Measurements from ENCODE around the gene TMEM170B.

DNA sequence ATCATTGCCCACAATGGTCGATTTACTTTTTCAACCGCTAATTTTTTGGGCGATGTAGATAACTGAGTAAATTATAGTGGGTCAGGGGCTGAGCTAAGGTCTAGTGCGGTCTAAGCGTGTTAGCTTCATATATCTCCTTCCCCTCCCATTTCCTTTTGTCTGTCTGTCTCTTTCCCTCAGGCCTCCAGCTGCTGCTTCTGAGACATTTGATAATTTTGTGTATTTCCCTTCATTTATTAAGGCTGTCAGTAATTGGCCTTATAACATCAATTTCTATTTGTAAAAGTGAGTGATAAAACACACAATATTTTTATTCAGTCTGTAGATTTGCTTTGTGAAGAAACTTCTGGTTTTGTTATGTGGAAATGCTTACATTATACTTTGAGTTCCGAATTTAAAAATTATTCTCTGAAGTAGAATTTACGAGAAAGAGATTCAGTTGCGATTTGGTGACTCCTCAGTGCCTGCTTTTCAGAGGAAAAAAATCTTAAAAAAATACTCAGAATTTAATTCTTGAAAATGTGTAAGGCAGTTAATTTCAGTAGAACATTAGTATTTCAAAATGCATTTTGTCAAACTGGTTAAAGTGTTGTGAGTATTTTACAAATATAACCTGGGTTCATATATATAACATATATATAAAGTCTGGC, 1.4 kb downstream of the TMEM170B start:
- TF ChIP-seq ZKSCAN1 (IDR thresholded peaks at IDR 0.05; ENCODE audit: low read depth, low read length), result no peak
- TF ChIP-seq TAF1 (IDR thresholded peaks at IDR 0.05; ENCODE audit: control insufficient read depth, extremely low read depth, insufficient read depth, low read length, severe bottlenecking), result no peak
- no peak for TF ChIP-seq FOXA1 (IDR thresholded peaks at IDR 0.05; ENCODE audit: borderline replicate concordance)
- no peak for TF ChIP-seq CTCF (IDR thresholded peaks at IDR 0.05 in 2 of 3, conservative IDR thresholded peaks at IDR 0.05 in 1 of 3; ENCODE audit: insufficient read depth in 2 of 3, low read depth in 1 of 3, low read length in 3 of 3)
- TF ChIP-seq MAFK (IDR thresholded peaks at IDR 0.05; ENCODE audit: low read length), result no peak
- TF ChIP-seq, protein P1, sequence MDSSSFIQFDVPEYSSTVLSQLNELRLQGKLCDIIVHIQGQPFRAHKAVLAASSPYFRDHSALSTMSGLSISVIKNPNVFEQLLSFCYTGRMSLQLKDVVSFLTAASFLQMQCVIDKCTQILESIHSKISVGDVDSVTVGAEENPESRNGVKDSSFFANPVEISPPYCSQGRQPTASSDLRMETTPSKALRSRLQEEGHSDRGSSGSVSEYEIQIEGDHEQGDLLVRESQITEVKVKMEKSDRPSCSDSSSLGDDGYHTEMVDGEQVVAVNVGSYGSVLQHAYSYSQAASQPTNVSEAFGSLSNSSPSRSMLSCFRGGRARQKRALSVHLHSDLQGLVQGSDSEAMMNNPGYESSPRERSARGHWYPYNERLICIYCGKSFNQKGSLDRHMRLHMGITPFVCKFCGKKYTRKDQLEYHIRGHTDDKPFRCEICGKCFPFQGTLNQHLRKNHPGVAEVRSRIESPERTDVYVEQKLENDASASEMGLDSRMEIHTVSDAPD (CRISPR knock-in tag; IDR thresholded peaks at IDR 0.05), result no peak
- TF ChIP-seq SOX6 (IDR thresholded peaks at IDR 0.05), result no peak
- no peak for TF ChIP-seq HINFP (tag; conservative IDR thresholded peaks at IDR 0.05; ENCODE audit: low read depth)
- no peak for TF ChIP-seq TEAD1 (CRISPR knock-in tag; IDR thresholded peaks at IDR 0.05)
- TF ChIP-seq ELF4 (CRISPR knock-in tag; IDR thresholded peaks at IDR 0.05), result no peak
- no peak for TF ChIP-seq ZNF740 (CRISPR knock-in tag; IDR thresholded peaks at IDR 0.05)
- no peak for TF ChIP-seq ZNF740 (tag; IDR thresholded peaks at IDR 0.05)

All from K562 (cell line).